Measurements from ENCODE around the gene CTTNBP2. TPM values are rescaled to one million over a fixed set of nuclear protein-coding genes. Genes with fewer than 3 reads are reported as not detected.

CTTNBP2 gene
- total RNA-seq, 4 donors from 2014 or later: 6.8 to 15.4 (median 10.3) TPM

DNA sequence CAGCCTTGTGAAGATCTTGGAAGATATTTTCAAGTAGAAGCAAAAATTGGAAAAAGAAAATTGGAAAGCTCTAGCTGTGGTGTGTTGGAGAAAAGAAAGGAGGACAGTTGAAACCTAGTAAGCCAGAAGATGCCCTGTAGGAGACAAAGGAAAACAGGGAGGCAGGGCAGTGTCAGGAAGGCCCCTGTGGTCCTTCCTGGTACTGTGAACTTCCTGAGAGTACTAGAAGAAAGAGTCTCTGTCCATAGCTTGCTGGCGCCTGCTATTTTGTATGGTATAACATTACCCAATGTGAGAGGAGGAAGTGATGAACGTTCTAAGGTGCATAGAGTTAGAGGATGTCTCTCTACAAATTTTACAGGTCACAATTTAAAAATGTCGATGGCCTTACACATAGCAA, 183.1 kb downstream of the CTTNBP2 start:
- TF ChIP-seq, protein P1, sequence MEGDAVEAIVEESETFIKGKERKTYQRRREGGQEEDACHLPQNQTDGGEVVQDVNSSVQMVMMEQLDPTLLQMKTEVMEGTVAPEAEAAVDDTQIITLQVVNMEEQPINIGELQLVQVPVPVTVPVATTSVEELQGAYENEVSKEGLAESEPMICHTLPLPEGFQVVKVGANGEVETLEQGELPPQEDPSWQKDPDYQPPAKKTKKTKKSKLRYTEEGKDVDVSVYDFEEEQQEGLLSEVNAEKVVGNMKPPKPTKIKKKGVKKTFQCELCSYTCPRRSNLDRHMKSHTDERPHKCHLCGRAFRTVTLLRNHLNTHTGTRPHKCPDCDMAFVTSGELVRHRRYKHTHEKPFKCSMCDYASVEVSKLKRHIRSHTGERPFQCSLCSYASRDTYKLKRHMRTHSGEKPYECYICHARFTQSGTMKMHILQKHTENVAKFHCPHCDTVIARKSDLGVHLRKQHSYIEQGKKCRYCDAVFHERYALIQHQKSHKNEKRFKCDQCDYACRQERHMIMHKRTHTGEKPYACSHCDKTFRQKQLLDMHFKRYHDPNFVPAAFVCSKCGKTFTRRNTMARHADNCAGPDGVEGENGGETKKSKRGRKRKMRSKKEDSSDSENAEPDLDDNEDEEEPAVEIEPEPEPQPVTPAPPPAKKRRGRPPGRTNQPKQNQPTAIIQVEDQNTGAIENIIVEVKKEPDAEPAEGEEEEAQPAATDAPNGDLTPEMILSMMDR (IDR thresholded peaks at IDR 0.05; ENCODE audit: low read depth): no peak

DNA sequence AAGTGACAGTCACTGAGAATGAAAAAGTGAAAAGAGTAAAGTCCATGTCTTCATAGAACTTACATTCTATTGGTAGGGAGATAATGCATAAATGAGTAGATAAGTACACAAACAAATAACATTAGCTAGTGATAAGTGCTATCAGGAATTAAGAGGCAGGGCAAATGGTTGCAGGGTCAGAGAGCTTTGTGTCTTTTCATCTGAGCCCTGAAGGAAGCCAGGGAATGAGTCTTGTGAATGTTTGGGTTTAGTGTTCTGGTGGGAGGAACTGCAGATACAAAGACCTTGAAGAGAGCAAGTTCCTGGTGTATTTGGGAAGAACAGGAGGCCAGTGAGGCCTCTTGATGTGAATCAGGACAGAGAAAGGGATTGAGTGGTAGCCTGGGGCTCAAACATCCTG, 183.8 kb downstream of the CTTNBP2 start:
- TF ChIP-seq, protein P1 (IDR thresholded peaks at IDR 0.05; ENCODE audit: low read depth): no peak

GRCh38 chr7:117688126-117688525, 185.1 kb downstream of the CTTNBP2 start:
- TF ChIP-seq, protein P1 (IDR thresholded peaks at IDR 0.05; ENCODE audit: low read depth): no peak

DNA sequence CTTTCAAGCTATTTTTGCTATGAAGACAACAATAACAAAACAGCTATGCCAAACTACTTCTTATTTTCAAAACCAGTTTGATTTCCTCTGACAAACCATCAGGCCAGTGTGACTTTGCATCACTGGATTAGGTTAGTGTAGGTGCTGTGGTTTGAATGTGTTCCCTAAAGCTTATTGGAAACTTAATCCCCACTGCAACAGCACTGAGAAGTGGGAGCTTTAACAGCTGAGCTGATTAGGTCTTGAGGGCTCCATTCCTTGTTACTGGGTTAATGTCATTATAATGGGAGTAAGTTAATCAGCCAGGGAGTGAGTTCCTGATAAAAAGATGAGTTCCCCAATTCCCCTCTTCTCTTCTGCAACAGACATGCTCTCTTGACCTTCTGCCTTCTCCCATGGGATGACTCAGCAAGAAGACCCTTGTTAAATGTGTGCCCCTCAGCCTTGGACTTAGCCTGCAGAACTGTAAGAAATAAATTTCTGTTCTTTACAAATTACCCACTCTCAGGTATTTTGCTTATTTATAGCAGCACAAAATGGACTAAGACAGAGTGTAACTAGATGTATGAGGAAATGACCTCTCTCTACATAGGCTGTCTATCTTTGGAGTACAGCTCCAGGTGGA, 186.8 kb downstream of the CTTNBP2 start:
- TF ChIP-seq, protein P1 (IDR thresholded peaks at IDR 0.05; ENCODE audit: low read depth): no peak

DNA sequence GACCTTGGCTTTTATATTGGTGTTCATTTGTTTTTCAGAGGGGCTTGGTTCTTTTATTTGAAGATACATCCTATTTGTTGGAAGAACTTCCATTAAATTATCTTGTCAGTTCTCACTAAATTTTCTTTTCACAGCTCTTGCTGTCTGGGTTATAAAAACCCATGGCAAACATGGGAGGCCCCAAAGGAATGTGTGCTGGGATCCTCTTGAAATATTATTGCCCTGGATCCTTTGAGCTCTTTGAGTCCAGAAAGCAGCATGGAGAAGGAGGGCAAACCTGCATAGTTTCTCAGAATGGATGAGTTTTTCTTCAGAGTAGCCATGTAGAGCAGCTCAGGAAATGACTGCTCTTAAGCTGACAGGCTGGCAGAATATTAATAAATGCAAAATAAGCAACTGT, 187.4 kb downstream of the CTTNBP2 start:
- TF ChIP-seq, protein P1 (IDR thresholded peaks at IDR 0.05; ENCODE audit: low read depth): no peak

GRCh38 chr7:117683430-117684175, 189.6 kb downstream of the CTTNBP2 start:
- TF ChIP-seq, protein P1 (IDR thresholded peaks at IDR 0.05; ENCODE audit: low read depth): no peak

DNA sequence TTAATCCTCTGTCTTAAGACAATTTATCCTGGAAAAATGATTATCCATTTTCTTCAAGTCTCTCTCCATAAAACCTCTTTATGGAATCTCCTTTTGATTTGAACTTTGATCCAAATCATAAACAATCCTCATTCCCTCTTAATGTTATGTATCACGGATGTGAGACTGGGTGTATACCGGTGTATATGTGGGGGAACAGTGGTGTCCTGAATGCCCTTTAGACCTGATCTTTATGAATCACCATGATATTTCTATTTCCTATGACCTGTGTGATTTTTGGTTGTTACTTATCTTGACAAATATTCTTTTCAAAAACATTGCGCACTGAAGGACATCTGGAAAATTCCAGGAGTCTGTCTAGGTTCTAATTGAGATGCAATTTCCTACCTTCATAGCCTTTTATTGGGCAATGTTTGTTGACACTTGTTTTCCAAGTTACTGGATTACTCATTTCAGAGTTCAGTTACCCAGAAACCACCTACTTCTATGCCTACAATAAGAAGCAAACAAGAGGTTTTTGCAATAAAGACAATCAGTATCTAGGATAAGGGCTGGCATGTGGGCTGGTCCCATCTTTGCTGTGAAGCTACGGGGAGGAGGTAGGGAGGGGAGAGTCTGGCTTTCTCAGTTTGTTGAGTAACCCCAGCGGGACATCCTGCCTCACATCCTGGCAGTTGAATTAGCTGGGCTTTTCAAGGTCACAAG, 190.4 kb downstream of the CTTNBP2 start:
- TF ChIP-seq, protein P1 (IDR thresholded peaks at IDR 0.05; ENCODE audit: low read depth): no peak
